Esophagus (tissue), 2 donors: ENCODE results near the gene ECM1. TPM values are rescaled to one million over a fixed set of nuclear protein-coding genes. Genes with fewer than 3 reads are reported as not detected.

ENCODE experiments used
- H3K27ac ChIP-seq, 2 donors: one replicate each; pipeline ENCODE4 v1.5.1; 2013; ENCODE audit warnings: low read depth in 2 of 2, mild to moderate bottlenecking in 2 of 2, inconsistent platforms in 1 of 2, low read length in 1 of 2, moderate library complexity in 1 of 2
- H3K27me3 ChIP-seq, 2 donors: one replicate each; pipeline ENCODE4 v1.6.1; 2013; ENCODE audit warnings: low read length in 2 of 2, control low read depth in 1 of 2, mild to moderate bottlenecking in 1 of 2; ENCODE audit not compliant: insufficient read depth in 2 of 2, control insufficient read depth in 1 of 2
- H3K36me3 ChIP-seq, 2 donors: one replicate each; pipeline ENCODE4 v1.6.1; 2013; ENCODE audit warnings: low read length in 1 of 2; ENCODE audit not compliant: control insufficient read depth in 2 of 2, insufficient read depth in 2 of 2
- H3K4me1 ChIP-seq, 2 donors: one replicate each; pipeline ENCODE4 v1.6.1; 2013; ENCODE audit warnings: low read length in 1 of 2; ENCODE audit not compliant: control insufficient read depth in 2 of 2, insufficient read depth in 2 of 2
- H3K4me3 ChIP-seq, 2 donors: one replicate each; pipeline ENCODE4 v1.5.1; 2013; ENCODE audit warnings: low read length in 2 of 2, mild to moderate bottlenecking in 2 of 2, low read depth in 1 of 2, moderate library complexity in 1 of 2
- H3K9me3 ChIP-seq, 2 donors: one replicate each; pipeline ENCODE4 v1.6.1; 2013; ENCODE audit warnings: mild to moderate bottlenecking in 2 of 2, low read depth in 1 of 2, low read length in 1 of 2, moderate library complexity in 1 of 2; ENCODE audit not compliant: control insufficient read depth in 2 of 2, insufficient read depth in 1 of 2
- WGBS, 2 donors: extraction: QIAGEN DNeasy Blood & Tissue Kit; methylation state at CpG; one replicate each; pipeline ENCODE4 v1.1.7; 2013; 5-methylcytosine and 5-hydroxymethylcytosine counted together
- polyA plus RNA-seq, 2 donors: library from polyadenylated mRNA; stranded (reverse); fragments of 200-250 nt; gene quantifications; one replicate each; pipeline ENCODE4 v1.2.3, GENCODE V29; 2013
- donor health status: healthy with polysubstance abuse.
- donor health status: Bipolar disorder and iron deficiency.

Gene ECM1
- polyA plus RNA-seq, 2 donors, result 1,189 to 4,054 TPM

DNA sequence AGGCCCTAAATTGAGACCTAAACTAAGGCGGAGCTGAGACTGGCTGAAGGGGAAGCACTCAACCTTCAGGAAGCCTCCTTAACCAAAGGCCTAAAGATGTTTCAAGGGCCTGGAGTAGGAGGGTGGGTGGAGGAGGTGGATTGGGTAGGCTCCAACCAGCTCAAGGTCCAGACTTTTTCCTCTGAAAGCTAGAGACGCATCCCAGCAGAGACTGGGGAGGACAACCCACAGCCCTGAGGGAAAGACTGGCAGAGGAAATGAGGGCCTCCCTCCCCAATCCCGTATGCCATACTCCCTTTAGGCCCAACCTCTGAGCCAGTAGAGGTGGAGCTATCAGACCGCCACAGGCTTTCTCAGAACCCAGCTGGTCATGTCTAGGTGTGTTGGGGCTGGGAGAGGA lies 1.1 kb downstream of the ECM1 start:
- H3K27ac ChIP-seq, result peak overlapping the region; percentile 84 to 92
- H3K9me3 ChIP-seq, result no peaks in the 10 kb centered on the region
- H3K4me1 ChIP-seq, result peaks cover 2 to 4% of the 10 kb centered on the region in 2 donors
- WGBS, 2 donors, result 62 to 73% methylated on average over 4 of the region's 4 CpGs
- no peaks in the 10 kb centered on the region for H3K27me3 ChIP-seq
- H3K36me3 ChIP-seq, result peaks cover 8 to 32% of the 10 kb centered on the region in 2 donors
- H3K4me3 ChIP-seq, result peak overlapping the region; percentile 53 to 65

DNA sequence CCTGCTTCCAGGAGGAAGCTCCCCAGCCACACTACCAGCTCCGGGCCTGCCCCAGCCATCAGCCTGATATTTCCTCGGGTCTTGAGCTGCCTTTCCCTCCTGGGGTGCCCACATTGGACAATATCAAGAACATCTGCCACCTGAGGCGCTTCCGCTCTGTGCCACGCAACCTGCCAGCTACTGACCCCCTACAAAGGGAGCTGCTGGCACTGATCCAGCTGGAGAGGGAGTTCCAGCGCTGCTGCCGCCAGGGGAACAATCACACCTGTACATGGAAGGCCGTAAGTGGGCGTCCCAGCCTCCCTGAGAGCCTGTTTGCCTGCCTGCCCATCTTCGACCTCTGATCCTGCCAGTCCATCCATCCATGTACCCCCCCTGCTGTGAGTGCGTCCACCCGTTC lies 3.6 kb downstream of the ECM1 start:
- Histone ChIP-seq H3K27me3 (no peaks in the 10 kb centered on the region), H3K36me3 (peaks cover 0 to 21% of the 10 kb centered on the region in 2 donors), H3K4me1 (peaks cover 2 to 9% of the 10 kb centered on the region in 2 donors), H3K27ac (peak overlapping the region in 1 of 2 donors; percentile 93), H3K4me3 (peak overlapping the region; percentile 53 to 65), H3K9me3 (no peaks in the 10 kb centered on the region)
- WGBS, 2 donors, result 83 to 94% methylated on average over 12 of the region's 12 CpGs

DNA sequence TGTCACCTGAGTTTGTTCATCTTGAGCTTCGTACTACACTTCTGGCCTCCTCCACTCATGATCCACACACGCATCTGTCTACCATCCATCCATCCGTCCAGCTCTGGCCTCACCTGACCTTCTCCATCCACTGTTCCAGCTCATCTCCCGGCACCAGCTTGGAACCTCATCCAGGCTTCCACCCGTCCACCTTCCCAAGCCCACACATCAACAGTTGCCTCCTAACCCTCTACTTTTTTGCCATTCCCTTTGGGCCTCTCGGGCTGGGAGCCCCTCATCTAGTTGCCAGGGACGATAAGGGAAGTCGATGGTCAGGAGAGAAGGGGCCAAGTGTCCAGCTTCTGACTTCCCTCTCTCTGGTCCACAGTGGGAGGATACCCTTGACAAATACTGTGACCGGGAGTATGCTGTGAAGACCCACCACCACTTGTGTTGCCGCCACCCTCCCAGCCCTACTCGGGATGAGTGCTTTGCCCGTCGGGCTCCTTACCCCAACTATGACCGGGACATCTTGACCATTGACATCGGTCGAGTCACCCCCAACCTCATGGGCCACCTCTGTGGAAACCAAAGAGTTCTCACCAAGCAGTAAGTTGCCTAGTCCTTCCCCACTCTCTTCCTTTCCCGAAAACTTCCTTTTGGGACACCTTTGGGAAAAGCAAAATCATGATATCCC lies 4.2 kb downstream of the ECM1 start:
- H3K27ac ChIP-seq, result peak overlapping the region; percentile 76 to 93
- peak overlapping the region; percentile 53 to 65 for H3K4me3 ChIP-seq
- WGBS, 2 donors, result 86 to 94% methylated on average over 17 of the region's 17 CpGs
- peaks cover 0 to 21% of the 10 kb centered on the region in 2 donors for H3K36me3 ChIP-seq
- H3K9me3 ChIP-seq, result no peaks in the 10 kb centered on the region
- H3K4me1 ChIP-seq, result peaks cover 2 to 9% of the 10 kb centered on the region in 2 donors
- H3K27me3 ChIP-seq, result no peaks in the 10 kb centered on the region

DNA sequence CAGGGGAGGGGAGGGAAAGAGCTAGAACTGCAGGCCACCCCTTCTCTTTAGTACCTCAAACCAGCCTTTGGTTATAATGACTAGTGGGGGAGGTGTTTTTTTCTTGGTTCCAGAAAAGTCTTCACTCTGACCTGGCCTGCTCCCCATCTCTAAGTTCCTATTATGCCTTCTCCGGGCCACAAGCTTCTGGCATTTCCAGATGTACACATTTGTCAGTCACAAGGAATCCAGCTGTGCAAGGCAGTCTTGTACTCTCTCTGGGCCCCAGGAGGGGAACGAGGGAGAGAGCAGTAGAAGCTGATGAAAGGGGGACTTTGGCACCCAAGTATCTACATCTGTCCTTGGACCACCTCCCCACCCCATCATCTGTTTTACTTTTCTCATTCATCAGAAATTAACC lies 4.9 kb downstream of the ECM1 start:
- no peaks in the 10 kb centered on the region for H3K9me3 ChIP-seq
- peaks cover 0 to 21% of the 10 kb centered on the region in 2 donors for H3K36me3 ChIP-seq
- peaks cover 0 to 11% of the 10 kb centered on the region in 2 donors for H3K4me1 ChIP-seq
- WGBS, 2 donors, result 56 to 70% methylated on average over 2 of the region's 2 CpGs
- no peaks in the 10 kb centered on the region for H3K27me3 ChIP-seq
- peak overlapping the region; percentile 1 to 65 for H3K4me3 ChIP-seq
- H3K27ac ChIP-seq, result peak overlapping the region; percentile 76 to 93

DNA sequence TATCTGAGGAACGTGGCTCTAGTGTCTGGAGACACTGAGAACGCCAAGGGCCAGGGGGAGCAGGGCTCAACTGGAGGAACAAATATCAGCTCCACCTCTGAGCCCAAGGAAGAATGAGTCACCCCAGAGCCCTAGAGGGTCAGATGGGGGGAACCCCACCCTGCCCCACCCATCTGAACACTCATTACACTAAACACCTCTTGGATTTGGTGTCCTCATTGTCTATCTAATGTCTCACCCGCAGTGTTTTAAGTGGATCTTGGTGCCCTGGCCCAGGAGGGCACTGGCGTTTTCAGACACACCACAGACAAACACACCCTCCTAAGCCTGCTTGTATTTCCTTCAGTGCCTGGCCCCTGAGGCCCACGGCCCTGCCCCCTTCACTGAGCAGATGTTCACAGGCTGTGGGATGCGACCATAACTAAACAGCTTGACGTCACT lies 5.5 kb downstream of the ECM1 start:
- Histone ChIP-seq H3K9me3 (no peaks in the 10 kb centered on the region), H3K27ac (peak overlapping the region; percentile 76 to 93), H3K4me3 (no peak overlapping the region), H3K36me3 (peaks cover 0 to 21% of the 10 kb centered on the region in 2 donors), H3K27me3 (no peaks in the 10 kb centered on the region), H3K4me1 (peaks cover 0 to 11% of the 10 kb centered on the region in 2 donors)
- 52 to 59% methylated on average over 7 of the region's 7 CpGs for WGBS, 2 donors

DNA sequence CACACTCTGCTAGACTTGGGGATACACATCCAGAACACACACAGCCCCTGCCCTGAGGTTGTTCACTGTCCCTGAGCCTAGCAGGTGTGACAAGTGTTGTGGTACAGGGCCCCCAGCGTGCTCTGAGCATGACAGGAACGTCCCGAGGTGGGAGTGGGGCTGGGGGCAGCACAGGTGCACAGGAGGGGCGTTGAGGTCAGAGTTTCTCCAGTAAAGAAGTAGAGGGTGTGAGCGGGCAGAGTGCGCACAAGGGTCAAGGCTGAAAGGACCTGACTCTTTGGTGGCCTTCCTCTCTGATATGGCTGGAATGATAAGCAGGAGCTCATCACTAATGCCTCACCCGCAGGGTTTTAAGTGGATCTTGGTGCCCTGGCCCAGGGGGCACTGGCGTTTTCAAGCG lies 6.4 kb downstream of the ECM1 start:
- peak overlapping the region; percentile 67 to 91 for H3K27ac ChIP-seq
- H3K9me3 ChIP-seq, result no peaks in the 10 kb centered on the region
- peaks cover 0 to 11% of the 10 kb centered on the region in 2 donors for H3K4me1 ChIP-seq
- WGBS, 2 donors, result 85 to 90% methylated on average over 9 of the region's 9 CpGs
- H3K4me3 ChIP-seq, result no peak overlapping the region
- H3K27me3 ChIP-seq, result no peaks in the 10 kb centered on the region
- peaks cover 0 to 18% of the 10 kb centered on the region in 2 donors for H3K36me3 ChIP-seq

DNA sequence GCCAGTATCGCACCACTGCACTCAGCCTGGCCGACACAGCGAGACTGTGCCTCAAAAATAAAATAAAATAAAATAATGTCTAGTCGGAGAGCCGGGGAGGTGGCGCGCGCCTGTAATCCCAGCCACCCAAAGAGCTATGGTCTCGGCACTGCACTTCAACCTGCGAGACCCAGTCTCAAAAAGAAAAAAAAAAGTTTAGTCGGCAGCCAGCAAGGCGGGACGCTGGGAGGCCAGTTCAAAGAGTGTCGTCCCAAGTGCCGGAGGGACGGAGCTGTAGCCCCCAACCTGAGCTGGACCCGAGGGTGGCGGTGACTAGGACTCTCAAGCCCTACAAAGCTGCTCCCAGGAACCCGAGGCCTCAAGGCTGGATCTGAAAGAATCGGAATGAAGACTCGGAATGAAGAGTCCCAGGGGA lies 7.0 kb downstream of the ECM1 start:
- Histone ChIP-seq H3K27me3 (no peaks in the 10 kb centered on the region), H3K36me3 (peaks cover 0 to 17% of the 10 kb centered on the region in 2 donors), H3K27ac (peak overlapping the region; percentile 91 to 93), H3K9me3 (no peaks in the 10 kb centered on the region), H3K4me3 (peak overlapping the region; percentile 46 to 51), H3K4me1 (peaks cover 0 to 9% of the 10 kb centered on the region in 2 donors)
- 28 to 30% methylated on average over 21 of the region's 21 CpGs for WGBS, 2 donors

DNA sequence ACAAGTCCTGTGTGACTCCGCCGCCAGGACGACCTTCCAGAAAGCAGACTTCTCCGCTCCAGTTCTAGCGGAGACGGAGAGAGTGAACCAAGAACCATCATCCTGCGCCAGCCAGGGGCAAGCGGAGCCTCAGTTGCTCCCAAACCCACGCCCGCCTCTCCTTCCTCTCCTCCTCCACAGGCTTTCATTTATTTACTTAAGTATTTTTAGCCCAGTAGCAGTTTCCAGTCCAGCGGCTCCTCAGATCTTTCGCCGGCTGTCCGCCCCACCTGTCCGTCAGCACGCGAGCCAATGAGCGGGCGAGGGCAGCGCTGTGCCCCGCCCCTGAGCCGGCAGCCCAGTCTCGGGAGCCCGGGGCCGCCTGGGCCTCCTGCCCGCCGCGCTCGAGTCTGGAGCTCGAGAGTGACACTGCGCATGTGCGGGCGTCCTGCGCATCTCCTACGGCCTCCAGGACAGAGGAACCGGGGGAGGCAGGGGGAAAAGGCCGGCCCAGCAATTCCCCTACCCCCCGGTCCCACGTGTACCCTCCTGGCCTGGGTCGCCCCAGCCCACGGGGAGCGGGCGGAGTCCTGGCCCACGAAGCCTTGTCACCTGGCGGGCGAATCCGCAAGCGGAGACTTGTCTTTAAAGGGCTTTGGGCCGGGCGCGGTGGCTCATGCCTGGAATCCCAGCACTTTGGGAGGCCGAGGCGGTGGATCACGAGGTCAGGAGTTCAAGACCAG lies 7.6 kb downstream of the ECM1 start, which contains the start of gene FALEC:
Gene FALEC (plus strand): TSS at position 425 of the 722 bp plus-strand sequence.
- no peaks in the 10 kb centered on the region for H3K27me3 ChIP-seq
- 0% methylated on average over 54 of the region's 54 CpGs for WGBS, 2 donors
- peak within 1 kb of the TSS; percentile 91 to 93 for H3K27ac ChIP-seq
- peaks cover 0 to 9% of the 10 kb centered on the region in 2 donors for H3K4me1 ChIP-seq
- peaks cover 0 to 13% of the 10 kb centered on the region in 2 donors for H3K36me3 ChIP-seq
- H3K9me3 ChIP-seq, result no peaks in the 10 kb centered on the region
- peak within 1 kb of the TSS; percentile 46 to 51 for H3K4me3 ChIP-seq

DNA sequence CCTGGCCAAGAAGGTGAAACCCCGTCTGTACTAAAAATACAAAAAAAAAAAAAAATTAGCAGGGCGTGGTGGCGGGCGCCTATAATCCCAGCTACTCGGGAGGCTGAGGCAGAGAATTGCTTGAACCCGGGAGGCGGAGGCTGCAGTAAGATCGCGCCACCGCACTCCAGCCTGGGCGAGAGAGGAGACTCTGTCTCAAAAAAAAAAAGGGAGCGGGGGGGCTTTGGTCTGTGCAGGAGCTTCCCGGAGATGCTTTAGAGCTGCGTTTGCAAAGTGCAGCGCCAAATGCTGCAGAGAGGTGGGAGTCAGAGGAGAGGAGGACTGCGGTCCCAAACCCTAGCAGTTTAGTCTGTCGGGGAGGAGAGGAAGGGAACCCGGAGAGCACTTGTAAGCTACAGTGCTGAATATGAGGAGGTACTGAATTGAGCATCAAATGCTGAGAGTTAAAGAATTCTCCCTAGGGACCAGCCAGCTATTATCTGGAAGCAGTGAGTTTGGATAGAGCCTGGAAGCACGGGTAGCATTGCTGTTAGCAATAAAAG lies 8.2 kb downstream of the ECM1 start:
- WGBS, 2 donors, result 3 to 5% methylated on average over 19 of the region's 19 CpGs
- peak overlapping the region; percentile 91 to 93 for H3K27ac ChIP-seq
- peaks cover 0 to 7% of the 10 kb centered on the region in 2 donors for H3K36me3 ChIP-seq
- H3K4me3 ChIP-seq, result peak overlapping the region; percentile 46 to 51
- H3K27me3 ChIP-seq, result no peaks in the 10 kb centered on the region
- H3K4me1 ChIP-seq, result peaks cover 0 to 9% of the 10 kb centered on the region in 2 donors
- H3K9me3 ChIP-seq, result no peaks in the 10 kb centered on the region
